ENCODE results near the gene GLYR1.

DNA sequence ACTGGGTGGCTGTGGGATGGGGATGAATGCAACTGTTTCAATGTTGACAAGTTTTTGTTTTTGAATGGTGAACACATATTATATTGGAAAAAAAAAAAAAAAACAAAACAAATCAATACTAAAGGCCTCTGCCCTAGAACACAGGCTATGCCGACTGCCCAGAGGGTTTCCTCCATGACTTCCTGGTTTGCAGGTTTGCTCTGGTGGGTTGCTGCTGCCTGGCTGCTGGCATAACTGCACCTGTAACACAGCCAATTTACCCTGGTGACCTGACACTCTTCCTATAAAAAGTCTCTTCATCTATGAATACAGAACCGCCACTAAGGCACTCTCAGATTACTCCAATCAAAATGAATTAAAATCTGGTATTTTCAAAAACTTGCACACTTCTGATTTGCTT lies 10.4 kb downstream of the GLYR1 start:
- TF ChIP-seq YY1 (tag by site-specific recombination; IDR thresholded peaks at IDR 0.05) (no peak), CTCF (tag by site-specific recombination; IDR thresholded peaks at IDR 0.05) (no peak), ZNF174 (tag by site-specific recombination; IDR thresholded peaks at IDR 0.05) (no peak), ATF2 (tag by site-specific recombination; IDR thresholded peaks at IDR 0.05; ENCODE audit: low read depth) (no peak), REST (tag by site-specific recombination; IDR thresholded peaks at IDR 0.05) (no peak), ZNF274 (IDR thresholded peaks at IDR 0.05; ENCODE audit: low read length) (no peak), ZNF274 (tag by site-specific recombination; IDR thresholded peaks at IDR 0.05; ENCODE audit: borderline replicate concordance) (no peak), SALL2 (tag by site-specific recombination; IDR thresholded peaks at IDR 0.05; ENCODE audit: borderline replicate concordance) (no peak), PRDM10 (tag by site-specific recombination; IDR thresholded peaks at IDR 0.05) (no peak), ZNF521 (tag by site-specific recombination; IDR thresholded peaks at IDR 0.05) (no peak), ZNF670 (tag by site-specific recombination; IDR thresholded peaks at IDR 0.05; ENCODE audit: low read depth) (no peak), ZNF146 (tag by site-specific recombination; IDR thresholded peaks at IDR 0.05) (no peak), ZNF211 (tag by site-specific recombination; IDR thresholded peaks at IDR 0.05; ENCODE audit: low read depth) (no peak)
